A673 (cell line): Measurements from ENCODE around the gene CSPG4. TPM values are rescaled to one million over a fixed set of nuclear protein-coding genes. Genes with fewer than 3 reads are reported as not detected.
"Not testable (repeated sequence)": the region's sequence is repeated elsewhere in the genome, so short reads cannot be mapped to it uniquely, and the experiment has no call there.

Source experiments
- BruUV-seq: library from RNA; stranded (reverse); fragments of 400-500 nt; replicated peaks from 2 replicates; lab custom pipeline; 2021; lab: Mats Ljungman, UMichigan
- CTCF ChIA-PET: fragments of 300-600 bp; sonication (Branson Sonifier 250); formaldehyde crosslinking; loops from one replicate; lab custom pipeline; 2022; ENCODE audit warnings: antibody characterized with exemption; lab: Charles Lee
- POLR2A ChIA-PET: fragments of 300-600 bp; sonication (Branson Sonifier 250); formaldehyde crosslinking; loops from one replicate; lab custom pipeline; 2022; ENCODE audit warnings: antibody characterized with exemption; ENCODE audit not compliant: low non-redundant PET; lab: Charles Lee
- DNase-seq: peaks from one replicate; pipeline ENCODE4 v3.0.0-alpha.2; 2015; ENCODE audit warnings: low spot score
- H3K27ac ChIP-seq: fragments of 200-600 bp; sonication (generic); 2 replicates; pipeline ENCODE4 v1.5.1; 2016; ENCODE audit warnings: mixed run types, low read depth, mild to moderate bottlenecking, mixed read lengths, antibody characterized with exemption, low read length; ENCODE audit not compliant: poor library complexity, severe bottlenecking
- H3K27me3 ChIP-seq: fragments of 200-600 bp; sonication (generic); replicated peaks from 2 replicates; pipeline ENCODE4 v1.6.1; 2017; ENCODE audit warnings: mixed run types, low read depth, mild to moderate bottlenecking, mixed read lengths, antibody characterized with exemption, low read length; ENCODE audit not compliant: insufficient read depth, poor library complexity
- H3K36me3 ChIP-seq: fragments of 200-600 bp; sonication (generic); 2 replicates; pipeline ENCODE4 v1.6.1; 2016; ENCODE audit warnings: mixed run types, mild to moderate bottlenecking, mixed read lengths, antibody characterized with exemption, low read length; ENCODE audit not compliant: insufficient read depth, poor library complexity, severe bottlenecking
- H3K4me1 ChIP-seq: fragments of 200-600 bp; sonication (generic); 2 replicates; pipeline ENCODE4 v1.6.1; 2017; ENCODE audit warnings: mixed run types, mild to moderate bottlenecking, mixed read lengths, antibody characterized with exemption, low read length; ENCODE audit not compliant: insufficient read depth, poor library complexity, severe bottlenecking
- H3K4me3 ChIP-seq: fragments of 200-600 bp; sonication (generic); 2 replicates; pipeline ENCODE4 v1.5.1; 2016; ENCODE audit warnings: low read depth, mixed run types, mild to moderate bottlenecking, mixed read lengths, low read length; ENCODE audit not compliant: poor library complexity, severe bottlenecking
- H3K9me3 ChIP-seq: fragments of 200-600 bp; sonication (generic); 2 replicates; pipeline ENCODE4 v1.6.1; 2016; ENCODE audit warnings: mixed run types, low read depth, mild to moderate bottlenecking, mixed read lengths, antibody characterized with exemption, low read length; ENCODE audit not compliant: poor library complexity, severe bottlenecking
- EZH2 ChIP-seq: fragments of 200-600 bp; sonication (generic); IDR thresholded peaks from 2 replicates; pipeline ENCODE4 v1.6.1; 2017; ENCODE audit warnings: borderline replicate concordance, low read depth, mild to moderate bottlenecking, mixed read lengths, antibody characterized with exemption, low read length; ENCODE audit not compliant: poor library complexity, severe bottlenecking
- intact Hi-C: fragments of 100-400 bp; cut with micrococcal nuclease; formaldehyde crosslinking; loops from one replicate; pipeline ENCODE4 v1.10.0; 2022; ENCODE audit not compliant: unreplicated experiment
- total RNA-seq: library from RNA; stranded (reverse); gene quantifications from 2 replicates; pipeline ENCODE4 v1.2.3, GENCODE V29; 2021
- TF ChIP-seq, protein P1 (sequence below): fragments of 300-800, 200-600 bp; sonication (generic); conservative IDR thresholded peaks from 2 replicates; pipeline ENCODE4 v1.5.1; 2017; ENCODE audit warnings: low read depth, mild to moderate bottlenecking, antibody characterized with exemption, low read length, moderate library complexity, mixed read lengths

Gene CSPG4
- total RNA-seq, 1 experiment from 2014 or later = 0.11 TPM

DNA sequence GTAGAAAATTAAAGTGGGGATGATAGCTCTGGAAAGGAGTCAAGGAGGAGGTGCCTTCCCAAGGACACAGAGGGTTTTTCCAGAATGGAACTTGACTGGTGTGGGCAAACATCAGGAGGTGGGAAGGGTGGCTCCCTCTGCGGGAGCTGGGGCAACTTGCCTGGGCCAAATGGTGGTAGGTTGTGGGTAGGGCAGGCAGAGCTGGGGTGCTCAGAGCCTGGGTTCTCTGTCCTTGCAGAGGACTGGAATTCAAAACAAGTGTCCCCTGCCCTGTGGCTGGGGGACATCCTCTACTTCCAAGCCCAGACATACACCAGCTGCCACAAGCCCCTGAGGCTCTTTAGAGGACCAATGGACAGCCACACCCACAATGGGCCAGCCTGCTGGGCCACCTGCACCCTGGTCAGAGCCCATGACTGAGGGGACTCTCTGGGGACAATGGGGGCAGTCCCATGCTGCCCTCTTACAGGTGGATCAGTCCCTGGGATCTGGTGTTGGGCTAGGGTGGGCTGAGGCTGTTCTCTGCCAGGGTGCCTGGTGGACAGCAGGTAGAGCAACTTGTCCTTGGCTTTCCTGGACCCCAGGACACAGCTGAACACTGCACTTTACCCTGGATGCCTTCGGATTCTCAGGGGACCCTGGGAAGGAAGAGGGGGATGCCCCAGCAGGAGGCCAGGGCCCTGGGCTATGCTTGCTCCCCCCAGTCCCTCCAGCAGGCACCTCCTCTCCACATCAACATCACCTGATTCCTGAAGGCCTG is 38.6 kb upstream of the CSPG4 start:
- Histone ChIP-seq H3K27me3 (no peaks in the 10 kb centered on the region), H3K36me3 (no peaks in the 10 kb centered on the region), H3K27ac (no peak overlapping the region), H3K9me3 (no peaks in the 10 kb centered on the region), H3K4me3 (no peak overlapping the region), H3K4me1 (no peaks in the 10 kb centered on the region)
- no peak for DNase-seq
- intact Hi-C loops = no loop called here
- CTCF ChIA-PET = interaction anchor here (0.6 kb wide), 1 partner anchor 20 kb away, joined by 9 read pairs; no protein-coding TSS in a partner anchor
- TF ChIP-seq, protein P1, sequence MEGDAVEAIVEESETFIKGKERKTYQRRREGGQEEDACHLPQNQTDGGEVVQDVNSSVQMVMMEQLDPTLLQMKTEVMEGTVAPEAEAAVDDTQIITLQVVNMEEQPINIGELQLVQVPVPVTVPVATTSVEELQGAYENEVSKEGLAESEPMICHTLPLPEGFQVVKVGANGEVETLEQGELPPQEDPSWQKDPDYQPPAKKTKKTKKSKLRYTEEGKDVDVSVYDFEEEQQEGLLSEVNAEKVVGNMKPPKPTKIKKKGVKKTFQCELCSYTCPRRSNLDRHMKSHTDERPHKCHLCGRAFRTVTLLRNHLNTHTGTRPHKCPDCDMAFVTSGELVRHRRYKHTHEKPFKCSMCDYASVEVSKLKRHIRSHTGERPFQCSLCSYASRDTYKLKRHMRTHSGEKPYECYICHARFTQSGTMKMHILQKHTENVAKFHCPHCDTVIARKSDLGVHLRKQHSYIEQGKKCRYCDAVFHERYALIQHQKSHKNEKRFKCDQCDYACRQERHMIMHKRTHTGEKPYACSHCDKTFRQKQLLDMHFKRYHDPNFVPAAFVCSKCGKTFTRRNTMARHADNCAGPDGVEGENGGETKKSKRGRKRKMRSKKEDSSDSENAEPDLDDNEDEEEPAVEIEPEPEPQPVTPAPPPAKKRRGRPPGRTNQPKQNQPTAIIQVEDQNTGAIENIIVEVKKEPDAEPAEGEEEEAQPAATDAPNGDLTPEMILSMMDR = no peak
- TF ChIP-seq EZH2 = no peak
- BruUV-seq = no TSS peak
- POLR2A ChIA-PET = no interaction called here

DNA sequence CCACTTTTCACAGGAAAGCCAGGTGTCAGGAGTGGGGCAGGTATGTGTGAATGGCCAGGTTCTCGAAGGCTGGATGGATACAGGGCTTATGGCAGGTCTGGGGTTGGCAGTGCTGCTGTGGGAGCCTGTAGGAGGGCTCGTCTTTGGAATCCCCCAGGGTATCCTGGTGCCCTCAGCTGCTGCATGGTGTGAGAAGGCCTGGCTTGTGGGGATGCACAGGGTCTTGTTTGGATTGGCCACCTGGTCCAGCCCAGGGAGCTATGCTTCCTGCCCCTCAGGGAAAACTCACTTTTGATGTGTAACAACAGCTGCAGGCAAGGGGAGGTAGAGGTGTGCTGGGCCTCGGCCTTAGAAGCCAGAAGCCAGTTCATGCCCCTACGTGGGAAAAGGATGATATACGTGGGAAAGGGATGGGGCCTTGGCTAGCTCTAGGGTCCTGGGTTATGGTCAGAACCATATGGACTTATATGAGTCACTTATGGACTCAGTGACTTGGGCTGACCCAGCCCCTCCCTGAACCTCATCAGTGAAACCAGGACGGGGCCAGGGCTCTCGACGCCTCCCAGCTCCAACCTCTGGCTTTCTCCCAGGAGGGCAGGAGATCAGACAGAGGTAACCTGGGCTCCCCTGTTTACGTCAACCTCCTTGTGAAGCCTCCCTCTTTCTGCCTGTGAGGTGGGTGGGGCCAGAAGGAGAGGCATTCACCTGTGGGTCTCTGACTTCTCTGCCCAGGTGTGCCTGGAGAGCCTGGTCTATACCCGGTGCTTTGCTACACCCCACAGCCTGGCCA is 37.8 kb upstream of the CSPG4 start:
- Histone ChIP-seq H3K9me3 (no peaks in the 10 kb centered on the region), H3K27me3 (no peaks in the 10 kb centered on the region), H3K36me3 (no peaks in the 10 kb centered on the region), H3K4me1 (no peaks in the 10 kb centered on the region), H3K27ac (no peak overlapping the region), H3K4me3 (no peak overlapping the region)
- BruUV-seq = no TSS peak
- DNase-seq = no peak
- CTCF ChIA-PET = interaction anchor here (0.6 kb wide), 1 partner anchor 179 kb away, joined by 3 read pairs; no protein-coding TSS in a partner anchor
- TF ChIP-seq, protein P1 = no peak
- TF ChIP-seq EZH2 = no peak
- intact Hi-C loops = no loop called here
- POLR2A ChIA-PET = no interaction called here

- no peak for TF ChIP-seq EZH2
- TF ChIP-seq, protein P1 = no peak
- H3K9me3 ChIP-seq = no peaks in the 10 kb centered on the region
- ChIA-PET CTCF (no interaction called here), POLR2A (no interaction called here)
- no peaks in the 10 kb centered on the region for H3K4me1 ChIP-seq
- H3K4me3 ChIP-seq = no peak overlapping the region
- no peaks in the 10 kb centered on the region for H3K36me3 ChIP-seq
- no peaks in the 10 kb centered on the region for H3K27me3 ChIP-seq
- intact Hi-C loops = no loop called here
- no peak for DNase-seq
- no TSS peak for BruUV-seq
- H3K27ac ChIP-seq = no peak overlapping the region
Measured at GRCh38 chr15:75749820-75750219, 37.2 kb upstream of the CSPG4 start.

- CTCF ChIA-PET = interaction anchor here (0.6 kb wide), 1 partner anchor 108 kb away, joined by 4 read pairs; no protein-coding TSS in a partner anchor
- H3K4me3 ChIP-seq, DNase-seq, H3K4me1 ChIP-seq, POLR2A ChIA-PET, BruUV-seq, H3K27ac ChIP-seq, H3K9me3 ChIP-seq, intact Hi-C loops, H3K27me3 ChIP-seq, H3K36me3 ChIP-seq: not testable (repeated sequence)
Measured at GRCh38 chr15:75748882-75749281, 36.2 kb upstream of the CSPG4 start.

- BruUV-seq, H3K4me3 ChIP-seq, H3K4me1 ChIP-seq, intact Hi-C loops, H3K27me3 ChIP-seq, DNase-seq, H3K27ac ChIP-seq, H3K9me3 ChIP-seq, H3K36me3 ChIP-seq, POLR2A ChIA-PET: not testable (repeated sequence)
- CTCF ChIA-PET = interaction anchor here (0.6 kb wide), 1 partner anchor 15 kb away, joined by 5 read pairs; no protein-coding TSS in a partner anchor
Measured at GRCh38 chr15:75747121-75747520, 34.5 kb upstream of the CSPG4 start.
